HepG2 (cell line): Measurements from ENCODE around the gene FAM110A. TPM values are rescaled to one million over a fixed set of nuclear protein-coding genes. Genes with fewer than 3 reads are reported as not detected.

Experiments
- ATAC-seq: fragments of 200-7000 bp; cut with Tn5 transposase; 3 replicates; pipeline ENCODE4 v1.9.1; 2020; ENCODE audit warnings: mild to moderate bottlenecking, moderate library complexity
- BruUV-seq: library from RNA; stranded (reverse); fragments of 400-500 nt; replicated peaks from 2 replicates; lab custom pipeline; 2021; lab: Mats Ljungman, UMichigan
- CTCF ChIA-PET: fragments of 300-600 bp; formaldehyde crosslinking; extraction: SDS; loops from one replicate; lab custom pipeline; 2021; ENCODE audit warnings: low total read pairs, inconsistent platforms, low intra/inter-chr PET ratio; lab: Yijun Ruan, JAX
- POLR2A ChIA-PET: fragments of 350-600 bp; sonication (Branson Sonifier 250); formaldehyde crosslinking; loops from one replicate; lab custom pipeline; 2020; ENCODE audit warnings: antibody characterized with exemption, inconsistent platforms; lab: Yijun Ruan, JAX
- DNase-seq: peaks from one replicate; pipeline ENCODE4 v3.0.0-alpha.2; 2015; ENCODE audit warnings: low spot score
- FAIRE-seq: peaks from 3 replicates; lab custom pipeline; 2011; peaks lifted over from hg19 to GRCh38; lab: Jason Lieb, UNC
- H2AFZ ChIP-seq: one replicate; pipeline ENCODE4 v1.6.1; 2011; ENCODE audit warnings: low read length, inconsistent platforms
- H3K27ac ChIP-seq: fragments of 300-600 bp; 3 replicates; pipeline ENCODE4 v1.8.0; 2011; ENCODE audit warnings: mixed run types, mild to moderate bottlenecking, mixed read lengths, low read length, inconsistent platforms; ENCODE audit not compliant: insufficient read depth; ENCODE audit errors: extremely low read length
- H3K27me3 ChIP-seq, 2 experiments: fragments of 200-600 bp in 1 of 2; 2 replicates in 1 of 2; 3 replicates in 1 of 2; pipeline versions ENCODE4 v1.6.0 to v1.8.0; 2011; ENCODE audit warnings: low read length in 2 of 2, mild to moderate bottlenecking in 2 of 2, moderate library complexity in 2 of 2, inconsistent platforms in 1 of 2; ENCODE audit not compliant: insufficient read depth in 2 of 2, control insufficient read depth in 1 of 2
- H3K36me3 ChIP-seq, 2 experiments: fragments of 200-600 bp in 1 of 2; replicated peaks in 1 of 2; 2 replicates in 1 of 2; 3 replicates in 1 of 2; pipeline versions ENCODE4 v1.5.1 to v1.8.0; 2011; ENCODE audit warnings: low read length in 2 of 2, inconsistent platforms in 1 of 2; ENCODE audit not compliant: insufficient read depth in 2 of 2, control insufficient read depth in 1 of 2
- H3K4me1 ChIP-seq: 2 replicates; pipeline ENCODE4 v1.5.1; 2012; ENCODE audit warnings: low read length, inconsistent platforms; ENCODE audit not compliant: insufficient read depth
- H3K4me2 ChIP-seq: 2 replicates; pipeline ENCODE4 v1.6.0; 2011; ENCODE audit warnings: low read depth, low read length, inconsistent platforms
- H3K4me3 ChIP-seq, 3 experiments: fragments of 200-600 bp in 1 of 3; sonication (generic), shearing (Covaris generic) in 1 of 3; replicated peaks in 1 of 3; 2 replicates each; pipeline ENCODE4 v1.5.1; 2011 to 2016; ENCODE audit warnings: low read length in 3 of 3, inconsistent platforms in 2 of 3, low read depth in 2 of 3, mild to moderate bottlenecking in 2 of 3, control low read depth in 1 of 3, mixed read lengths in 1 of 3; ENCODE audit not compliant: insufficient read depth in 1 of 3
- H3K79me2 ChIP-seq: one replicate; pipeline ENCODE4 v1.6.1; 2011; ENCODE audit warnings: low read length, inconsistent platforms; ENCODE audit not compliant: insufficient read depth
- H3K9ac ChIP-seq: 2 replicates; pipeline ENCODE4 v1.6.0; 2011; ENCODE audit warnings: mild to moderate bottlenecking, low read depth, low read length, inconsistent platforms; ENCODE audit not compliant: insufficient read depth
- H3K9me3 ChIP-seq: 2 replicates; pipeline ENCODE4 v1.5.1; 2012; ENCODE audit warnings: mild to moderate bottlenecking, low read length
- H4K20me1 ChIP-seq: 2 replicates; pipeline ENCODE4 v1.6.0; 2011; ENCODE audit warnings: inconsistent platforms, mild to moderate bottlenecking, low read length, moderate library complexity; ENCODE audit not compliant: insufficient read depth
- BCL6 ChIP-seq: IDR thresholded peaks from 2 replicates; pipeline ENCODE4 v1.6.1; 2016; ENCODE audit warnings: missing genetic modification reagents, missing compliant biosample characterization
- EEA1 ChIP-seq: sonication (generic); formaldehyde crosslinking; IDR thresholded peaks from 2 replicates; pipeline ENCODE4 v1.5.1; 2020; ENCODE audit warnings: mild to moderate bottlenecking, missing genetic modification reagents, borderline replicate concordance
- GABPB1 ChIP-seq: IDR thresholded peaks from 2 replicates; pipeline ENCODE4 v1.6.1; 2016; ENCODE audit warnings: mild to moderate bottlenecking, missing genetic modification reagents, moderate library complexity, missing compliant biosample characterization
- KDM5A ChIP-seq: fragments of 200-600 bp; sonication (generic); IDR thresholded peaks from 2 replicates; pipeline ENCODE4 v1.7.0; 2018; ENCODE audit warnings: antibody characterized with exemption, mild to moderate bottlenecking, low read length, borderline replicate concordance
- RBFOX2 ChIP-seq: fragments of 200-400 bp; formaldehyde crosslinking; IDR thresholded peaks from 2 replicates; pipeline ENCODE4 v1.6.1; 2017; ENCODE audit warnings: low read depth, mild to moderate bottlenecking, low read length
- RORA ChIP-seq: sonication (generic); formaldehyde crosslinking; IDR thresholded peaks from 2 replicates; pipeline ENCODE4 v1.5.0; 2020; ENCODE audit warnings: mild to moderate bottlenecking, missing genetic modification reagents, moderate library complexity
- ZBTB8A ChIP-seq: sonication (generic); formaldehyde crosslinking; IDR thresholded peaks from 2 replicates; pipeline ENCODE4 v1.4.0; 2020; ENCODE audit warnings: mild to moderate bottlenecking, low read depth, missing genetic modification reagents, borderline replicate concordance
- ZFP62 ChIP-seq: sonication (generic); formaldehyde crosslinking; IDR thresholded peaks from 2 replicates; pipeline ENCODE4 v1.4.0; 2020; ENCODE audit warnings: missing genetic modification reagents
- ZNF713 ChIP-seq: sonication (generic); formaldehyde crosslinking; IDR thresholded peaks from 2 replicates; pipeline ENCODE4 v1.4.0; 2020; ENCODE audit warnings: mild to moderate bottlenecking, missing genetic modification reagents
- ZNF766 ChIP-seq: sonication (generic); formaldehyde crosslinking; IDR thresholded peaks from 2 replicates; pipeline ENCODE4 v1.5.0; 2020; ENCODE audit warnings: missing genetic modification reagents, borderline replicate concordance
- ZNF816 ChIP-seq: sonication (generic); formaldehyde crosslinking; IDR thresholded peaks from 2 replicates; pipeline ENCODE4 v1.8.0; 2022; ENCODE audit warnings: missing genetic modification reagents, mild to moderate bottlenecking, borderline replicate concordance
- ZNF839 ChIP-seq: sonication (generic); formaldehyde crosslinking; IDR thresholded peaks from 2 replicates; pipeline ENCODE4 v1.4.0; 2020; ENCODE audit warnings: missing genetic modification reagents, mild to moderate bottlenecking, borderline replicate concordance
- ZSCAN12 ChIP-seq: sonication (generic); formaldehyde crosslinking; IDR thresholded peaks from 2 replicates; pipeline ENCODE4 v1.9.0; 2021; ENCODE audit warnings: mild to moderate bottlenecking, missing genetic modification reagents
- WGBS: methylation state at CpG from one replicate; pipeline ENCODE4 v1.1.6; 2017; ENCODE audit warnings: low lambda C conversion rate; 5-methylcytosine and 5-hydroxymethylcytosine counted together
- in situ Hi-C: cut with HindIII; loops from 2 replicates; pipeline ENCODE4 v1.10.0; 2017; ENCODE audit warnings: low pct_unique_long_range_greater_than_20kb; ENCODE audit not compliant: extremely low pct_ligation_motif_present
- intact Hi-C: fragments of 100-400 bp; cut with micrococcal nuclease; formaldehyde crosslinking; loops from one replicate; pipeline ENCODE4 v1.10.0; 2022; ENCODE audit not compliant: unreplicated experiment
- polyA plus RNA-seq, 8 experiments: library from polyadenylated mRNA; depleted of rRNA in 3 of 8; stranded (reverse) in 7 of 8; unstranded in 1 of 8; fragments of >200 nt; fragmentation: Illumina TruSeq in 4 of 8; extraction: Trizol in 4 of 8; gene quantifications; 2 replicates each; pipeline versions ENCODE4 v1.2.1 to v1.2.3, GENCODE V29; 2011 to 2016; ENCODE audit warnings: low read depth in 4 of 8, missing spikeins in 1 of 8, mixed read lengths in 1 of 8; ENCODE audit not compliant: insufficient read depth in 1 of 8
- total RNA-seq, 5 experiments: library from RNA; depleted of rRNA; stranded (reverse); fragments of >200 nt; fragmentation: Illumina TruSeq; extraction: Trizol; gene quantifications; 2 replicates each; pipeline ENCODE4 v1.2.3, GENCODE V29; 2016; ENCODE audit warnings: low read depth in 1 of 5
- TF ChIP-seq, protein P1 (sequence below): IDR thresholded peaks from 2 replicates; pipeline ENCODE4 v1.4.0; 2020; ENCODE audit warnings: mild to moderate bottlenecking, missing genetic modification reagents
- TF ChIP-seq, protein P2 (sequence below): sonication (generic); formaldehyde crosslinking; conservative IDR thresholded peaks from 2 replicates; pipeline ENCODE4 v1.8.0; 2022; ENCODE audit warnings: mild to moderate bottlenecking, moderate library complexity, missing genetic modification reagents
- TF ChIP-seq, protein P3 (sequence below): sonication (generic); formaldehyde crosslinking; IDR thresholded peaks from 2 replicates; pipeline ENCODE4 v1.5.0; 2020; ENCODE audit warnings: mild to moderate bottlenecking, missing genetic modification reagents, moderate library complexity

Gene FAM110A
- total and polyA plus RNA-seq, 2 of the 13 experiments (the other 11 are each of a cell fraction or from before 2014, with no cell fraction given): 1.9 TPM

DNA sequence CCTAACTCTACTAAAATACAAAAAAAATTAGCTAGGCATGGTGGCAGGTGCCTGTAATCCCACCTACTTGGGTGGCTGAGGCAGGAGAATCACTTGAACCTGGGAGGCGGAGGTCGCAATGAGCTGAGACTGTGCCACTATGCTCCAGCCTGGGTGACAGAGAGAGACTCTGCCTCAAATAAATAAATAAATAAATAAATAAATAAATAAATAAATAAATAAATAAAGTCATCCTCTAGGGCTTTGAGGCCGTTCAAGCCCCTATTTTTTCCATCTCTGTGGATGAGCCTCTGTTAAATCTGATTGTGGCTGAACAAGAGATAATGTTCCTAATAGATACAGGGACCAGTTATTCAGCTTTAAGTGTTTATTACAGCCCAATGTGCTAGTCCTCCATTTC lies 31.8 kb upstream of the FAM110A start:
- POLR2A ChIA-PET: no interaction called here
- ATAC-seq: no peak
- WGBS: 41% methylated on average over 3 of the region's 3 CpGs
- TF ChIP-seq GABPB1 (no peak), RBFOX2 (no peak), ZSCAN12 (no peak), ZNF839 (no peak), ZNF766 (CRISPR knock-in tag) (no peak), ZBTB8A (no peak), ZFP62 (CRISPR knock-in tag) (no peak), EEA1 (CRISPR knock-in tag) (no peak), KDM5A (no peak), RORA (CRISPR knock-in tag) (no peak), BCL6 (CRISPR knock-in tag) (no peak), ZNF713 (CRISPR knock-in tag) (no peak), ZNF816 (CRISPR knock-in tag) (no peak)
- TF ChIP-seq, protein P1, sequence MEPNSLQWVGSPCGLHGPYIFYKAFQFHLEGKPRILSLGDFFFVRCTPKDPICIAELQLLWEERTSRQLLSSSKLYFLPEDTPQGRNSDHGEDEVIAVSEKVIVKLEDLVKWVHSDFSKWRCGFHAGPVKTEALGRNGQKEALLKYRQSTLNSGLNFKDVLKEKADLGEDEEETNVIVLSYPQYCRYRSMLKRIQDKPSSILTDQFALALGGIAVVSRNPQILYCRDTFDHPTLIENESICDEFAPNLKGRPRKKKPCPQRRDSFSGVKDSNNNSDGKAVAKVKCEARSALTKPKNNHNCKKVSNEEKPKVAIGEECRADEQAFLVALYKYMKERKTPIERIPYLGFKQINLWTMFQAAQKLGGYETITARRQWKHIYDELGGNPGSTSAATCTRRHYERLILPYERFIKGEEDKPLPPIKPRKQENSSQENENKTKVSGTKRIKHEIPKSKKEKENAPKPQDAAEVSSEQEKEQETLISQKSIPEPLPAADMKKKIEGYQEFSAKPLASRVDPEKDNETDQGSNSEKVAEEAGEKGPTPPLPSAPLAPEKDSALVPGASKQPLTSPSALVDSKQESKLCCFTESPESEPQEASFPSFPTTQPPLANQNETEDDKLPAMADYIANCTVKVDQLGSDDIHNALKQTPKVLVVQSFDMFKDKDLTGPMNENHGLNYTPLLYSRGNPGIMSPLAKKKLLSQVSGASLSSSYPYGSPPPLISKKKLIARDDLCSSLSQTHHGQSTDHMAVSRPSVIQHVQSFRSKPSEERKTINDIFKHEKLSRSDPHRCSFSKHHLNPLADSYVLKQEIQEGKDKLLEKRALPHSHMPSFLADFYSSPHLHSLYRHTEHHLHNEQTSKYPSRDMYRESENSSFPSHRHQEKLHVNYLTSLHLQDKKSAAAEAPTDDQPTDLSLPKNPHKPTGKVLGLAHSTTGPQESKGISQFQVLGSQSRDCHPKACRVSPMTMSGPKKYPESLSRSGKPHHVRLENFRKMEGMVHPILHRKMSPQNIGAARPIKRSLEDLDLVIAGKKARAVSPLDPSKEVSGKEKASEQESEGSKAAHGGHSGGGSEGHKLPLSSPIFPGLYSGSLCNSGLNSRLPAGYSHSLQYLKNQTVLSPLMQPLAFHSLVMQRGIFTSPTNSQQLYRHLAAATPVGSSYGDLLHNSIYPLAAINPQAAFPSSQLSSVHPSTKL (CRISPR knock-in tag): no peak
- TF ChIP-seq, protein P2, sequence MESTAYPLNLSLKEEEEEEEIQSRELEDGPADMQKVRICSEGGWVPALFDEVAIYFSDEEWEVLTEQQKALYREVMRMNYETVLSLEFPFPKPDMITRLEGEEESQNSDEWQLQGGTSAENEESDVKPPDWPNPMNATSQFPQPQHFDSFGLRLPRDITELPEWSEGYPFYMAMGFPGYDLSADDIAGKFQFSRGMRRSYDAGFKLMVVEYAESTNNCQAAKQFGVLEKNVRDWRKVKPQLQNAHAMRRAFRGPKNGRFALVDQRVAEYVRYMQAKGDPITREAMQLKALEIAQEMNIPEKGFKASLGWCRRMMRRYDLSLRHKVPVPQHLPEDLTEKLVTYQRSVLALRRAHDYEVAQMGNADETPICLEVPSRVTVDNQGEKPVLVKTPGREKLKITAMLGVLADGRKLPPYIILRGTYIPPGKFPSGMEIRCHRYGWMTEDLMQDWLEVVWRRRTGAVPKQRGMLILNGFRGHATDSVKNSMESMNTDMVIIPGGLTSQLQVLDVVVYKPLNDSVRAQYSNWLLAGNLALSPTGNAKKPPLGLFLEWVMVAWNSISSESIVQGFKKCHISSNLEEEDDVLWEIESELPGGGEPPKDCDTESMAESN: no peak
- TF ChIP-seq, protein P3, sequence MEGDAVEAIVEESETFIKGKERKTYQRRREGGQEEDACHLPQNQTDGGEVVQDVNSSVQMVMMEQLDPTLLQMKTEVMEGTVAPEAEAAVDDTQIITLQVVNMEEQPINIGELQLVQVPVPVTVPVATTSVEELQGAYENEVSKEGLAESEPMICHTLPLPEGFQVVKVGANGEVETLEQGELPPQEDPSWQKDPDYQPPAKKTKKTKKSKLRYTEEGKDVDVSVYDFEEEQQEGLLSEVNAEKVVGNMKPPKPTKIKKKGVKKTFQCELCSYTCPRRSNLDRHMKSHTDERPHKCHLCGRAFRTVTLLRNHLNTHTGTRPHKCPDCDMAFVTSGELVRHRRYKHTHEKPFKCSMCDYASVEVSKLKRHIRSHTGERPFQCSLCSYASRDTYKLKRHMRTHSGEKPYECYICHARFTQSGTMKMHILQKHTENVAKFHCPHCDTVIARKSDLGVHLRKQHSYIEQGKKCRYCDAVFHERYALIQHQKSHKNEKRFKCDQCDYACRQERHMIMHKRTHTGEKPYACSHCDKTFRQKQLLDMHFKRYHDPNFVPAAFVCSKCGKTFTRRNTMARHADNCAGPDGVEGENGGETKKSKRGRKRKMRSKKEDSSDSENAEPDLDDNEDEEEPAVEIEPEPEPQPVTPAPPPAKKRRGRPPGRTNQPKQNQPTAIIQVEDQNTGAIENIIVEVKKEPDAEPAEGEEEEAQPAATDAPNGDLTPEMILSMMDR (CRISPR knock-in tag): no peak

More for the DNA sequence above, 31.8 kb upstream of the FAM110A start:
- Histone ChIP-seq H3K4me1 (no peaks in the 10 kb centered on the region), H3K27me3 (peaks cover 2 to 8% of the 10 kb centered on the region in 2 experiments; a peak in 3 of 5 replicates), H3K79me2 (no peaks in the 10 kb centered on the region), H3K9ac (no peak overlapping the region), H3K9me3 (peaks cover 26% of the 10 kb centered on the region), H3K27ac (no peak overlapping the region), H4K20me1 (no peaks in the 10 kb centered on the region), H3K4me2 (no peak overlapping the region), H2AFZ (no peak overlapping the region), H3K36me3 (no peaks in the 10 kb centered on the region), H3K4me3 (no peak overlapping the region)
- DNase-seq (no peak), FAIRE-seq (no peak)
- CTCF ChIA-PET: no interaction called here
- no TSS peak for BruUV-seq
- intact Hi-C loops (no loop called here), in situ Hi-C loops (no loop called here)
